HG02938 (cell line): ENCODE results near the gene ENTHD1.

Experiments used
- ATAC-seq: cut with Tn5 transposase; IDR thresholded peaks from one replicate; pipeline ENCODE4 v1.9.1; 2021; ENCODE audit warnings: mild to moderate bottlenecking, moderate library complexity; ENCODE audit not compliant: unreplicated experiment

The ENTHD1 gene

GRCh38 chr22:39893526-39893925, at the start of gene ENTHD1:
TSS of gene ENTHD1 (minus strand) at chr22:39893760. CDS start at chr22:39887748, 6,012 bp downstream.
- no peak for ATAC-seq

GRCh38 chr22:39943337-39943736, 49.8 kb upstream of the ENTHD1 start:
- no peak for ATAC-seq

- no peak for ATAC-seq
These were observed 49.1 kb upstream of the ENTHD1 start for GRCh38 chr22:39942439-39943230.

- no peak for ATAC-seq
These were observed 48.0 kb upstream of the ENTHD1 start for GRCh38 chr22:39941601-39942000.

GRCh38 chr22:39940757-39941305, 47.3 kb upstream of the ENTHD1 start:
- ATAC-seq: no peak

GRCh38 chr22:39939830-39940229, 46.3 kb upstream of the ENTHD1 start:
- ATAC-seq: no peak

GRCh38 chr22:39938509-39939111, 45.0 kb upstream of the ENTHD1 start:
- ATAC-seq: no peak

GRCh38 chr22:39937906-39938305, 44.3 kb upstream of the ENTHD1 start:
- no peak for ATAC-seq

- ATAC-seq: no peak
These were observed 43.1 kb upstream of the ENTHD1 start for GRCh38 chr22:39936523-39937145.

GRCh38 chr22:39935612-39936011, 42.1 kb upstream of the ENTHD1 start:
- ATAC-seq: no peak

GRCh38 chr22:39935116-39935515, 41.6 kb upstream of the ENTHD1 start:
- no peak for ATAC-seq

GRCh38 chr22:39933741-39934140, 40.2 kb upstream of the ENTHD1 start:
- no peak for ATAC-seq

- ATAC-seq: no peak
These were observed 39.5 kb upstream of the ENTHD1 start for GRCh38 chr22:39932918-39933649.

- no peak for ATAC-seq
These were observed 38.6 kb upstream of the ENTHD1 start for GRCh38 chr22:39932166-39932565.

GRCh38 chr22:39931251-39931650, 37.7 kb upstream of the ENTHD1 start:
- ATAC-seq: no peak

- ATAC-seq: no peak
These were observed 35.3 kb upstream of the ENTHD1 start for GRCh38 chr22:39928536-39929520.

GRCh38 chr22:39927544-39927943, 34.0 kb upstream of the ENTHD1 start:
- ATAC-seq: no peak

GRCh38 chr22:39926753-39927152, 33.2 kb upstream of the ENTHD1 start:
- ATAC-seq: no peak

- ATAC-seq: no peak
These were observed 32.5 kb upstream of the ENTHD1 start for GRCh38 chr22:39925909-39926679.
